Colon (tissue), 2 donors: ENCODE measurements around the gene ROR1.

ENCODE experiments used
- FAIRE-seq: peaks from 2 replicates; lab custom pipeline; 2012; peaks lifted over from hg19 to GRCh38; lab: Jason Lieb, UNC
- donor health status: control.
- donor health status: control.

The ROR1 gene

DNA sequence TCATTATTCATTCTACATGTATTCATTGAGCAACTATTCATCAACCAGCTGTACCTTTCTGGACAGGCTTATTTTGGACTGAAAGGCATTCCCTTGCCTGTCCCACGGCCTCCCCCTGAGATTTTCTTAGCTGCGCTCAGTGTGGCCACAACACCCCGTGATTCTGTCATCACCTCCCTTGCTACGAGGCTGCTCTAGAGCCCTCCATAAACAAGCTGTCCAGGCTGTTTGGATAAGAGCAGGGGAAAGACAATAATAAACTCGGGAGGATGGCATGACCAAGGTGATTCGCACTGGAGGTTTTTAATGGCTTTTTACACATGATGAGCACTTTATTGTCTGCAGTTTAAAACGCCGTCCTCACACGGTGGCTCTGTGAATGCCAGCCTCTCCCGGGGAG lies 139.7 kb downstream of the ROR1 start:
- FAIRE-seq, result no peak

- FAIRE-seq, result no peak
Measured at GRCh38 chr1:63914241-63914640, 140.4 kb downstream of the ROR1 start.

- no peak for FAIRE-seq
Measured at GRCh38 chr1:63914706-63915105, 140.9 kb downstream of the ROR1 start.

DNA sequence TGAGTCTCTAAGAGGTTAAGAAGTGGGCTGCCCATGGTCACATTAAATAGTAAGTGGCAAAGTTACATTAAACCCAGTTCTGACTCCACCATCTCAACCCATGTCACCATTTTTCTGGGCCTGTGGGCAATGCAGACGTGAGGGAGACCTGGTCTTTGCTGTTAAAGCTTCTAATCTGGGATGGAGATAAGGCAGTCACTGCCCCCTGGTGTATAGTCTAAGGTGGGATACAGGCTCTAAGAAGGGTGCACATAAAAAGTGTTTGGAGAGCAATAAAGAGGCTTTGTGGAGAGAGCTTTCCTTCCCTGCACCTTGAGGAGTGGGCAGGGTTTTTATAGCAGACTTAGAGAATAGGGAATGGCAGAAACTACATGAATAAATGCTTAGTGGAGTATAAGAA lies 141.3 kb downstream of the ROR1 start:
- no peak for FAIRE-seq

GRCh38 chr1:63916485-63917360 lies 142.9 kb downstream of the ROR1 start:
- FAIRE-seq, result no peak

- no peak for FAIRE-seq
Measured at GRCh38 chr1:63917571-63918417, 144.0 kb downstream of the ROR1 start.

DNA sequence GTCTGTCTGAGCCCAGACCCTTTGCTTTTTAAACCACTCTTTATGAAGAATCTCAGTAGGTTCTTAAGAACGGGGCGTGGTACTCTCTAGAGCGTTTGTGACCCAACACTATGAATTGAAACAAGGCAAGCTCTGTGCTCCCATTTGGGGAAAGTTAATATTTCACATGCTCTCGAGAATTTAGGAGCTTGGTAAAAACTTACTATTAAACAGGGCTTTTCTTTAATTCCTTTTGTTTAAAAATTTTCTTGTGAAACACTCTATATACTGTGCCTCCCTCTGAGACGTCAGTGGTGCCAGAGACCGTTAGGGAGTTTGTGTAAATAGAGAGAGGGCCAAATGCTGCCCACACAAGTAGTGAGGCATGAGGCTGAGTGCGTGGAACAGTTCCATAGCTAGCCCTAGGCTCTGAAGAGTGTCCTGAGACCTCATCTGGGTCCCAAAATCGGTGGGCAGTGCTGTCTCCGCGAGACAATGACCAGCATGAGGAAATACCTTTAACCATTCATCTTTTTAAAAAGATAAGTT lies 144.7 kb downstream of the ROR1 start:
- FAIRE-seq, result no peak

DNA sequence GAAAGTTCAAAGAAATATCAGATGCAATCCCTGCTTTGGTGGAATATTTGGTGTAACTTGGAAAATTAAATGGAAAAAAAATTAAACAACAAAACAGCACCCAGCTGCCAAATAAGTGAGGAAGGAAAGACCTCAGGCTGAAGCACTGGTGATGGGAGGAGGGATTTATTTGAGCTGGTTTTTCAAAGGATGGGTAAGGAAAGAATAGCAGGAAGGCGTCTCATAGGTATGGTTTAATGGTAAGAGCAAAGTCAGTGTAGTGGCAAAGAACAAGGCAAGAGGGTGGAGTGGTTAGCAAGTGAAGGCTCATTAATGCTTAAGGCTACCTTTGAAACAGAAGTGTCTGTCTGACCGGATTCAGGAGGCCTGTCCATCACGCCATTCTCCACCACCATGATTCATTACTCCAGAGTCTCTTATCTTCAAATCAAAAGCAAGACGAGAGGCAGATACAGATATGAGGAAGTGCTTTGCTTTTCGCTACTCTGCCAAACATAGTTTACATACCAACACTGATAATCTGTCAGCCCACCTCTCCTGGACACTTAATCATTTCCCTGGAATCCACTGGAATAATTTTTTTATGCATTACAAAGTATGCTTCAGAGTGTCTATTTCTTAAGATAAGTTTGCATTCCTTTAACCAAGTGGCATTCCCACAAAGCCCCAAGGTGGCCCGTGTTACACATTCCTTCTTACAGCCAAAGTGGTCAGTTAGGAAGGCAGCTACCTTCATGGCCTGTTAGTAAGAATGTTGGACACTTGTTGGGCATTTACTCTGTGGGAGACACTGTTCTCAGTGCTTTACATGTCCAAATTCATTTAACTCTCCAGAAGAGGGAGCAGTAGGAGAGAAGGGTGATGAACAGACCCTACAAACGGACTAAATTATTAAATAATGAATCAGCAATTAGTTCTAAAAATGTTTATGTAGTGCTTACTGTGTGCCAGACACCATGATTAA lies 146.6 kb downstream of the ROR1 start:
- no peak for FAIRE-seq

DNA sequence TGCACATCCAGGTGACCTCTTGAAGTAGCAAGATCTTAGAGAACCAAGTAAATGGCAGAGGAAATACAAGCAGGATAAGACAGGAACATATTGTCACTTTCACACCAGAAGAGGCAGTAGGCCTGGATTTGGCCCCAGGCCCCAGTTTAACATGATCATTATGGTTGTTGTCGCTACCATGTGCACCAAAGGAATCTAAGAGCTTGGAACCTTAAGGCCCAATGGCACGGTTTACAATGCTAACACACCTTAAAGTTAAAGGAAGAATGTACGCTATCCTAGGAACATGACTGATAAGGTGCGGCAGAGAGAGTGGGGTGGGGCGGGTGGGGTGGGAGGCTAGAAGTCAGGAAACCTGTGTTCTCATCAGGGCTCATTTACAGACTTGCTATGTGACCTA lies 147.5 kb downstream of the ROR1 start:
- no peak for FAIRE-seq

DNA sequence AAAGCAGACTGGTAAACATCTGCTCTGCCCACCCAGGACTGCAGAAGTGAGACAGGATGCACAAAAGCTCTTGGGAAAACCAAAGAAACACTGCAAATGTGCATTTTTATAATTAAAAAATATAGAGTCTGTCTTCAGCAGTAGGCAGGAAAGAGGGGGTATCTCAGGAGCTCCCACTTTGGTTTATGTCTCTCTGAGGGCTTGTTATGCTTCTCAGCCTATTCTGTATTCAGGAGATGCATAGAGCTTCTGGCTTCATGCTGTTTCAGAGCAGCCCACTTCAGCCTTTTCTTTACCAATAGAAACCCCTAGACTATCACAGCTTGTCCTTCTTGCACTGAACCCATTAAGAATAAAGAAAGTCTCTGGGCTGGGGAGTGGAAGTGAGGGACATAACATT lies 148.0 kb downstream of the ROR1 start:
- FAIRE-seq, result no peak

GRCh38 chr1:63922848-63923247 lies 149.0 kb downstream of the ROR1 start:
- no peak for FAIRE-seq

DNA sequence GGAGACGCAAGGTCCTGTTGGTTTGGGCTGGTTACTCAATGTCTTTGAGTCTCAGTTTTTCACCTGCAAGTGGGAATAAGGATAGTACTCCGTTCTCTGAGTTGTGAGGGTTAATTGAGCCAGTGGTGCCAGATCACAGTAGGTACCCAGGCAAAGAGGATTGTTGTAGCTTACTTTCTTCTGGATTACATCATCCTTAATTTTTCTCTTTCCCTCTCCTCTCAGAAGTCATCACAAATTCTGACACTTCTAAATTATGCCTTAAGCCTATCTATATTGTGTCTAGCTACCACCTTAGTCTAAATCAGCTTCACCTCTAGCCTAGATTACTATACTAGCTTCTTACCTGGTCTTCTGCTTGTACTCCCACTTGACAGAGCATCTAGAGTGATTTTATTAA lies 149.5 kb downstream of the ROR1 start:
- no peak for FAIRE-seq

DNA sequence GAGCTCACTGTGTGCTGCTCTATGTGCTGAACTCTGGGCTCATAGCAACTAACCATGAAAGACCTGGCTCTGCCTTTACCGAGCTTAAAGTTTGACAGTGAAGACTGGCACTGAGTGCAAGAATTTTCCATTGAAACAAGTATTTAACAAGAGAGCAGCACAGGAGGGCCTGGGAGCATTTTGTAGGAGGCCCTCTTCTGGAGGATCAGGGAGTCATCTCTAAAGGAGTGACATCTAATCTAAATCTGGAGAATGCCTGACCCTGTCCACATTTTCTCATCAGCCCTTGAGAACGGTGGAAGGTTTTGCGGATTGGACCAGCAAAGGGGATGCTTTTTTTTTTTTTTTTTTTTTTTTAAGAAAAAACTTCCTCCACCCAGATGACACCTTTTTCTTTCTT lies 150.8 kb downstream of the ROR1 start:
- FAIRE-seq, result no peak

GRCh38 chr1:63928186-63929105 lies 154.6 kb downstream of the ROR1 start:
- FAIRE-seq, result no peak

GRCh38 chr1:63929106-63929478 lies 155.3 kb downstream of the ROR1 start:
- FAIRE-seq, result no peak

GRCh38 chr1:63931468-63931867 lies 157.7 kb downstream of the ROR1 start:
- FAIRE-seq, result no peak

DNA sequence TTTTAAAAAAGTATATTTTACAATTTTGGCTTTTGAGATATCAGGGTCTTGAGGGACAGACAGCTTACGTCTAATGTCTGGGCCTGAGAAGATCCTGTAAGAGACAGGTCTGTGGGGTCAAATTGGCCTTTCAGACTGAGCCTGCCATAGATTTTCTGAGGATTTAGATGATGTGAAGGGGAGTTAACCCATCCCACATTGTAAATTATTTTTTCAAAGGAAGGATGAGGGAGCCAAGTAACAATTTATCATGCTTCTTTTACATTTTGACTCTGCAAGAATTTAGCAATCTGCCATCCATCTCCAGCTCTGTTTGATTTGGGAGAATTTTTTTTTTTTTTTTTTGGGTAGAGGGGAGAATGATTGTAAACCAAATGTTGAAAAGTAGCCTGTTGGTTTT lies 160.9 kb downstream of the ROR1 start:
- FAIRE-seq, result no peak

- no peak for FAIRE-seq
Measured at GRCh38 chr1:63935143-63935542, 161.3 kb downstream of the ROR1 start.

DNA sequence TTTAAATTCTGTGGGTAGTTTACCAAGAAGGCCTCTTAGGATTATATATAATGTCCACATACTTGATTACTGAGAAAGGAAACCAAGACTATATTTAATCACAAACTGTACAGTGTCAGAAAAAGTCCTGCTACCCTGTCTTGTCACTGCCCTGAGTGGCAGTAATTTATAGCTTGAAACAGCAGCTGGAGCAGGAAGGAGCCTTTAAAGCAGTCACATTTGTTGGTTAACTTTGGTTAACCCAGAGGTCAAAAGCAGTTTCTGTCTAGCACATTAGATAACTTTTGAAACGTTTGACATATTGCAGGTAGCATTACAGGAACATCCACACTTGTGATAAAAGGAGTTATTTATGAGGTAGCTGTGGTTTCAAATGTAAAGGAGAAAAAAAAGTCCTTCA lies 161.7 kb downstream of the ROR1 start:
- no peak for FAIRE-seq

DNA sequence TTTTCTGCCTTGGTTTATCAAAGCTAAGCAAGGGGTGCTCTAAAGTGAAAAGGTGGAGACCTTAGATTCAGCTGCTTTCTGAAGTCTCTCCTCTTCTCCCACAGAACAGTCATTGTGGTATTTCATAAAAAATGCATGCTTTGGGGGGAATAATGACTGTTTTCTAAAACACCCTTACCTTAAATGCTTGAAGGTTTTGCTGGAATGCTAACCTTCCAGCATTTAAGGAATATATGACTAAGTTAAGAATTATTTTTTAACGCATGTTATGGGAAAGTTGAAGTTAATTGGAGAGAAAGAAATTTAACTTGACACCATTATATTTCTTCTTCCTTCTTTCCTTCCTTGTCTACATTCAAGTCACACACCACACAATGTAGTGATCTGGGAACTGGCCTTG lies 162.5 kb downstream of the ROR1 start:
- FAIRE-seq, result no peak

- FAIRE-seq, result no peak
Measured at GRCh38 chr1:63936801-63937200, 163.0 kb downstream of the ROR1 start.
